ENCODE results near the gene HEXA.

The HEXA gene

GRCh38 chr15:72358121-72358520 is 17.7 kb downstream of the HEXA start:
- Histone ChIP-seq H3K27ac (no peak overlapping the region), H3K4me3 (ENCODE audit: low read depth, low read length) (no peak overlapping the region), H3K36me3 (replicated peaks) (peaks cover 2% of the 10 kb centered on the region), H3K27me3 (replicated peaks) (no peaks in the 10 kb centered on the region)
- TF ChIP-seq CTCF (IDR thresholded peaks at IDR 0.05; ENCODE audit: low read depth, low read length, missing control alignments) = no peak
- DNase-seq = no peak
- in situ Hi-C loops (cut with HindIII; ENCODE audit: low pct_ligation_motif_present, low sequenced_read_pairs) = no loop called here

GRCh38 chr15:72354496-72354895 is 21.3 kb downstream of the HEXA start:
- Histone ChIP-seq H3K27me3 (replicated peaks) (no peaks in the 10 kb centered on the region), H3K4me3 (ENCODE audit: low read depth, low read length) (no peak overlapping the region), H3K36me3 (replicated peaks) (peaks cover 24% of the 10 kb centered on the region), H3K27ac (no peak overlapping the region)
- no peak for DNase-seq
- in situ Hi-C loops (cut with HindIII; ENCODE audit: low pct_ligation_motif_present, low sequenced_read_pairs) = no loop called here
- TF ChIP-seq CTCF (IDR thresholded peaks at IDR 0.05; ENCODE audit: low read depth, low read length, missing control alignments) = no peak

GRCh38 chr15:72353266-72353665 is 22.5 kb downstream of the HEXA start:
- in situ Hi-C loops (cut with HindIII; ENCODE audit: low pct_ligation_motif_present, low sequenced_read_pairs) = no loop called here
- no peak overlapping the region for H3K4me3 ChIP-seq (ENCODE audit: low read depth, low read length)
- TF ChIP-seq CTCF (IDR thresholded peaks at IDR 0.05; ENCODE audit: low read depth, low read length, missing control alignments) = no peak
- no peak for DNase-seq
- peaks cover 26% of the 10 kb centered on the region for H3K36me3 ChIP-seq (replicated peaks)
- no peaks in the 10 kb centered on the region for H3K27me3 ChIP-seq (replicated peaks)
- H3K27ac ChIP-seq = no peak overlapping the region

- peaks cover 13% of the 10 kb centered on the region for H3K36me3 ChIP-seq (replicated peaks)
- in situ Hi-C loops (cut with HindIII; ENCODE audit: low pct_ligation_motif_present, low sequenced_read_pairs) = no loop called here
- no peak for DNase-seq
- H3K4me3 ChIP-seq (ENCODE audit: low read depth, low read length) = no peak overlapping the region
- no peaks in the 10 kb centered on the region for H3K27me3 ChIP-seq (replicated peaks)
- no peak overlapping the region for H3K27ac ChIP-seq
- no peak for TF ChIP-seq CTCF (IDR thresholded peaks at IDR 0.05; ENCODE audit: low read depth, low read length, missing control alignments)
Measured at GRCh38 chr15:72345806-72346205, 30.0 kb downstream of the HEXA start.

- in situ Hi-C loops (cut with HindIII; ENCODE audit: low pct_ligation_motif_present, low sequenced_read_pairs) = no loop called here
- TF ChIP-seq CTCF (IDR thresholded peaks at IDR 0.05; ENCODE audit: low read depth, low read length, missing control alignments) = no peak
- Histone ChIP-seq H3K27me3 (replicated peaks) (no peaks in the 10 kb centered on the region), H3K4me3 (ENCODE audit: low read depth, low read length) (no peak overlapping the region), H3K27ac (no peak overlapping the region), H3K36me3 (replicated peaks) (peaks cover 10% of the 10 kb centered on the region)
- no peak for DNase-seq
Measured at GRCh38 chr15:72345280-72345679, 30.5 kb downstream of the HEXA start.

- no peak for TF ChIP-seq CTCF (IDR thresholded peaks at IDR 0.05; ENCODE audit: low read depth, low read length, missing control alignments)
- Histone ChIP-seq H3K27ac (no peak overlapping the region), H3K36me3 (replicated peaks) (peaks cover 5% of the 10 kb centered on the region), H3K27me3 (replicated peaks) (no peaks in the 10 kb centered on the region), H3K4me3 (ENCODE audit: low read depth, low read length) (no peak overlapping the region)
- no peak for DNase-seq
- in situ Hi-C loops (cut with HindIII; ENCODE audit: low pct_ligation_motif_present, low sequenced_read_pairs) = no loop called here
Measured at GRCh38 chr15:72344602-72345001, 31.2 kb downstream of the HEXA start.

Data from brain microvascular endothelial cell (primary cell).